IMR-90 (cell line): ENCODE results near the gene BTD. TPM values are rescaled to one million over a fixed set of nuclear protein-coding genes. Genes with fewer than 3 reads are reported as not detected.
A peak's percentile ranks its signal among the peaks of the same experiment; 100 is the strongest.

Experiments used
- ATAC-seq: fragments of 200-7000 bp; cut with Tn5 transposase; 2 replicates; pipeline ENCODE4 v1.9.1; 2020; ENCODE audit warnings: low read depth, mild to moderate bottlenecking, moderate library complexity
- BruUV-seq: library from RNA; stranded (reverse); fragments of 400-500 nt; replicated peaks from 2 replicates; lab custom pipeline; 2021; lab: Mats Ljungman, UMichigan
- CTCF ChIA-PET: fragments of 300-600 bp; formaldehyde crosslinking; extraction: SDS; loops from one replicate; lab custom pipeline; 2021; ENCODE audit warnings: antibody characterized with exemption; lab: Yijun Ruan, JAX
- POLR2A ChIA-PET: fragments of 300-600 bp; sonication (Branson Sonifier 250); formaldehyde crosslinking; loops from one replicate; lab custom pipeline; 2022; ENCODE audit warnings: antibody characterized with exemption; ENCODE audit not compliant: unreplicated experiment; lab: Charles Lee
- DNase-seq: peaks from one replicate; pipeline ENCODE4 v3.0.0; 2013
- H2AFZ ChIP-seq: replicated peaks from 2 replicates; pipeline ENCODE3; 2013; ENCODE audit warnings: low read length, mild to moderate bottlenecking; ENCODE audit not compliant: poor library complexity
- H2AK5ac ChIP-seq: 2 replicates; pipeline ENCODE4 v1.6.1; 2013; ENCODE audit warnings: low read depth, low read length, inconsistent platforms
- H2AK9ac ChIP-seq: replicated peaks from 2 replicates; pipeline ENCODE3; 2013; ENCODE audit warnings: mild to moderate bottlenecking, low read depth, low read length, moderate library complexity; ENCODE audit not compliant: poor library complexity
- H2BK120ac ChIP-seq: 2 replicates; pipeline ENCODE4 v1.6.1; 2013; ENCODE audit warnings: low read depth, low read length, inconsistent platforms
- H2BK15ac ChIP-seq: 3 replicates; pipeline ENCODE4 v1.6.1; 2013; ENCODE audit warnings: low read depth, low read length, inconsistent platforms
- H2BK20ac ChIP-seq: 2 replicates; pipeline ENCODE4 v1.6.1; 2013; ENCODE audit warnings: low read depth, mild to moderate bottlenecking, inconsistent platforms, low read length, moderate library complexity
- H2BK5ac ChIP-seq: 2 replicates; pipeline ENCODE4 v1.6.1; 2013; ENCODE audit warnings: mild to moderate bottlenecking, low read depth, low read length, inconsistent platforms; ENCODE audit not compliant: poor library complexity, severe bottlenecking
- H3K14ac ChIP-seq: replicated peaks from 2 replicates; pipeline ENCODE4 v1.6.1; 2013; ENCODE audit warnings: low read depth, low read length, inconsistent platforms
- H3K18ac ChIP-seq: 2 replicates; pipeline ENCODE4 v1.6.1; 2013; ENCODE audit warnings: low read depth, low read length, control low read depth
- H3K23ac ChIP-seq: 2 replicates; pipeline ENCODE4 v1.6.1; 2013; ENCODE audit warnings: low read depth, low read length, inconsistent platforms
- H3K27ac ChIP-seq: 2 replicates; pipeline ENCODE4 v1.5.1; 2013; ENCODE audit warnings: mild to moderate bottlenecking, control low read depth, low read length; ENCODE audit not compliant: insufficient read depth
- H3K27me3 ChIP-seq: 2 replicates; pipeline ENCODE4 v1.6.1; 2013; ENCODE audit warnings: low read length; ENCODE audit not compliant: control insufficient read depth, insufficient read depth
- H3K36me3 ChIP-seq: 2 replicates; pipeline ENCODE4 v1.6.1; 2013; ENCODE audit warnings: low read length, mixed read lengths; ENCODE audit not compliant: control insufficient read depth, insufficient read depth
- H3K4ac ChIP-seq: 2 replicates; pipeline ENCODE4 v1.6.1; 2013; ENCODE audit warnings: low read depth, low read length, inconsistent platforms
- H3K4me1 ChIP-seq: 2 replicates; pipeline ENCODE4 v1.6.1; 2013; ENCODE audit warnings: low read length, mixed read lengths; ENCODE audit not compliant: control insufficient read depth, insufficient read depth
- H3K4me2 ChIP-seq: 2 replicates; pipeline ENCODE4 v1.6.1; 2013; ENCODE audit warnings: low read depth, mild to moderate bottlenecking, control low read depth, low read length, moderate library complexity
- H3K4me3 ChIP-seq: 2 replicates; pipeline ENCODE4 v1.5.1; 2013; ENCODE audit warnings: low read depth, mild to moderate bottlenecking, control low read depth, low read length, moderate library complexity; ENCODE audit not compliant: insufficient read depth
- H3K56ac ChIP-seq: 2 replicates; pipeline ENCODE4 v1.6.1; 2013; ENCODE audit warnings: low read length, inconsistent platforms; ENCODE audit not compliant: insufficient read depth; ENCODE audit errors: extremely low read depth
- H3K79me1 ChIP-seq, 2 experiments: 2 replicates each; pipeline ENCODE4 v1.6.1; 2013; ENCODE audit warnings: low read length in 2 of 2, inconsistent platforms in 1 of 2, low read depth in 1 of 2
- H3K9ac ChIP-seq: 2 replicates; pipeline ENCODE4 v1.6.1; 2013; ENCODE audit warnings: low read depth, low read length, control low read depth
- H3K9me1 ChIP-seq: 2 replicates; pipeline ENCODE4 v1.6.1; 2013; ENCODE audit warnings: low read length, inconsistent platforms; ENCODE audit not compliant: insufficient read depth
- H3K9me3 ChIP-seq: 2 replicates; pipeline ENCODE4 v1.6.1; 2013; ENCODE audit warnings: low read length; ENCODE audit not compliant: control insufficient read depth, insufficient read depth
- H4K20me1 ChIP-seq: 2 replicates; pipeline ENCODE4 v1.6.1; 2013; ENCODE audit warnings: low read length, inconsistent platforms; ENCODE audit not compliant: insufficient read depth
- H4K5ac ChIP-seq: 2 replicates; pipeline ENCODE4 v1.6.1; 2013; ENCODE audit warnings: mild to moderate bottlenecking, low read depth, low read length, control low read depth
- H4K8ac ChIP-seq, 2 experiments: 2 replicates each; pipeline ENCODE4 v1.6.1; 2013; ENCODE audit warnings: low read depth in 2 of 2, low read length in 2 of 2, control low read depth in 1 of 2, inconsistent platforms in 1 of 2
- H4K91ac ChIP-seq: 2 replicates; pipeline ENCODE4 v1.6.1; 2013; ENCODE audit warnings: low read depth, low read length, inconsistent platforms; ENCODE audit not compliant: insufficient read depth
- BHLHE40 ChIP-seq: fragments of 150-350 bp; IDR thresholded peaks from 2 replicates; pipeline ENCODE4 v1.6.1; 2016; ENCODE audit warnings: mild to moderate bottlenecking, low read depth, low read length
- CEBPB ChIP-seq: IDR thresholded peaks from 2 replicates; pipeline ENCODE4 v1.6.1; 2012; ENCODE audit warnings: low read depth, low read length, improper control_type of control experiment
- CHD1 ChIP-seq: IDR thresholded peaks from 2 replicates; pipeline ENCODE4 v1.6.1; 2012; ENCODE audit warnings: low read depth, low read length, improper control_type of control experiment
- FOS ChIP-seq: fragments of 150-350 bp; IDR thresholded peaks from 2 replicates; pipeline ENCODE4 v1.6.1; 2016; ENCODE audit warnings: low read depth, low read length
- MAFK ChIP-seq: IDR thresholded peaks from 2 replicates; pipeline ENCODE4 v1.6.1; 2012; ENCODE audit warnings: low read depth, low read length, improper control_type of control experiment
- MAZ ChIP-seq: IDR thresholded peaks from 2 replicates; pipeline ENCODE4 v1.6.1; 2012; ENCODE audit warnings: low read depth, mild to moderate bottlenecking, low read length, improper control_type of control experiment, moderate library complexity, borderline replicate concordance
- MXI1 ChIP-seq: IDR thresholded peaks from 2 replicates; pipeline ENCODE4 v1.6.1; 2012; ENCODE audit warnings: low read depth, mild to moderate bottlenecking, low read length, moderate library complexity, borderline replicate concordance
- NFE2L2 ChIP-seq: fragments of 150-350 bp; IDR thresholded peaks from 2 replicates; pipeline ENCODE4 v1.6.1; 2016; ENCODE audit warnings: low read depth, mild to moderate bottlenecking, low read length
- POLR2A ChIP-seq: IDR thresholded peaks from 2 replicates; pipeline ENCODE4 v1.6.1; 2012; ENCODE audit warnings: mild to moderate bottlenecking, low read depth, low read length
- RCOR1 ChIP-seq: IDR thresholded peaks from 2 replicates; pipeline ENCODE4 v1.6.1; 2012; ENCODE audit warnings: mild to moderate bottlenecking, low read length, improper control_type of control experiment; ENCODE audit not compliant: insufficient replicate concordance
- RFX5 ChIP-seq: IDR thresholded peaks from 2 replicates; pipeline ENCODE4 v1.8.0; 2012; ENCODE audit warnings: low read depth, mild to moderate bottlenecking, low read length, moderate library complexity
- SMC3 ChIP-seq: fragments of 150-350 bp; IDR thresholded peaks from 2 replicates; pipeline ENCODE4 v1.6.1; 2016; ENCODE audit warnings: low read depth, mild to moderate bottlenecking, antibody characterized with exemption, low read length, moderate library complexity
- WGBS, 2 experiments: methylation state at CpG; one replicate each; pipeline versions ENCODE4 v1.1.5 to v1.1.7; 2013; ENCODE audit warnings: missing lambda C conversion rate in 2 of 2; ENCODE audit not compliant: insufficient read length in 1 of 2; ENCODE audit errors: extremely low coverage in 2 of 2; 5-methylcytosine and 5-hydroxymethylcytosine counted together
- dilution Hi-C: fragments of 300-500 bp; cut with HindIII; formaldehyde crosslinking; loops from one replicate; pipeline ENCODE4 v1.14.3; 2018; ENCODE audit warnings: low sequenced_read_pairs; ENCODE audit not compliant: unreplicated experiment
- in situ Hi-C: fragments of 300-500 bp; cut with MboI; formaldehyde crosslinking; loops from 3 replicates; pipeline ENCODE4 v1.14.3; 2019; ENCODE audit warnings: low sequenced_read_pairs, inconsistent platforms, mixed read lengths
- intact Hi-C: fragments of 100-400 bp; cut with micrococcal nuclease; formaldehyde crosslinking; loops from 2 replicates; pipeline ENCODE4 v1.10.0; 2022
- polyA plus RNA-seq, 3 experiments: library from polyadenylated mRNA; depleted of rRNA; stranded (reverse); fragments of >200 nt; gene quantifications; 2 replicates each; pipeline ENCODE4 v1.2.3, GENCODE V29; 2012; ENCODE audit warnings: low replicate concordance in 1 of 3
- total RNA-seq: library from RNA; depleted of rRNA; stranded (reverse); fragments of >200 nt; gene quantifications from 2 replicates; pipeline ENCODE4 v1.2.3, GENCODE V29; 2012
- TF ChIP-seq, protein P1 (sequence below): conservative IDR thresholded peaks from 2 replicates; pipeline ENCODE4 v1.5.1; 2012; ENCODE audit warnings: mild to moderate bottlenecking, low read depth, low read length, improper control_type of control experiment

BTD gene
- total and polyA plus RNA-seq, 2 of the 4 experiments (the other 2 are of a cell fraction): 14.8 to 21.1 TPM

DNA sequence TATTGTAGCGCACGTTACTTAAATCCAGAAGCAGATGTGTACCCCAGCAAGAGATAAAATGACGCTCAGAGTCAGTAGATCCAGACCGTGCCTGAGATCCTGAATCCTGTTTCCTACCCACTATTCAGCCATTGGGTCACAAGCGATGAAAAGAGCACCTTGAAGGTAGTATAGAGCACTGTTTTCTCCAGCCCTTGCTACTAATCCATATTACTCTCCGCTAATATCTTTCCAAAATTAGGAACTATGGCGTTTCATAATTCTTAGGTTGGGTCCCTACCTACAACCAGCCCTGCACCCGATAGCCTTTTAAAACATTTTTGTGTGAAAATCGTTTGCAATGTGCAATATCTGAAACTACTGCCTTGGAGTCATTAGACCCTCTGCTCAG, 596 bp downstream of the BTD start:
- Histone ChIP-seq H4K8ac (peak overlapping the region; percentile 36 to 88), H3K27me3 (no peaks in the 10 kb centered on the region), H3K27ac (peak overlapping the region; percentile 56), H3K14ac (peak overlapping the region; percentile 66), H3K18ac (peak overlapping the region; percentile 28; the same call in 1 of the 2 replicates), H2BK5ac (peak overlapping the region; percentile 79), H4K5ac (peak overlapping the region; percentile 43; the same call in 1 of the 2 replicates), H4K91ac (peak overlapping the region; percentile 43; the same call in 1 of the 2 replicates), H3K4ac (peak overlapping the region; percentile 58), H2BK20ac (no peak overlapping the region), H3K9me3 (no peaks in the 10 kb centered on the region), H3K23ac (peak overlapping the region; percentile 60; the same call in 1 of the 2 replicates), H2BK15ac (peak overlapping the region; percentile 46; the same call in 1 of the 3 replicates), H3K4me3 (peak overlapping the region; percentile 66), H3K9ac (peak overlapping the region; percentile 87), H2AFZ (peak overlapping the region; percentile 98), H3K4me2 (peak overlapping the region; percentile 75), H4K20me1 (no peaks in the 10 kb centered on the region), H2AK5ac (no peak overlapping the region), H3K4me1 (peaks cover 2% of the 10 kb centered on the region; the same call in 1 of the 2 replicates), H3K36me3 (peaks cover 2% of the 10 kb centered on the region; the same call in 1 of the 2 replicates), H3K56ac (peak overlapping the region; percentile 85), H3K9me1 (peaks cover 6% of the 10 kb centered on the region), H3K79me1 (peaks cover 19 to 33% of the 10 kb centered on the region in 2 experiments), H2BK120ac (0 out of 2 replicates have a peak overlapping the region, but pooled peaks have one; percentile 31), H2AK9ac (no peak overlapping the region)
- intact Hi-C loops (no loop called here), in situ Hi-C loops (no loop called here), dilution Hi-C loops (no loop called here)
- ATAC-seq (peak; percentile 13), DNase-seq (no peak)
- TF ChIP-seq NFE2L2: no peak
- TF ChIP-seq CEBPB: no peak
- TF ChIP-seq RCOR1: no peak
- TF ChIP-seq, protein P1, sequence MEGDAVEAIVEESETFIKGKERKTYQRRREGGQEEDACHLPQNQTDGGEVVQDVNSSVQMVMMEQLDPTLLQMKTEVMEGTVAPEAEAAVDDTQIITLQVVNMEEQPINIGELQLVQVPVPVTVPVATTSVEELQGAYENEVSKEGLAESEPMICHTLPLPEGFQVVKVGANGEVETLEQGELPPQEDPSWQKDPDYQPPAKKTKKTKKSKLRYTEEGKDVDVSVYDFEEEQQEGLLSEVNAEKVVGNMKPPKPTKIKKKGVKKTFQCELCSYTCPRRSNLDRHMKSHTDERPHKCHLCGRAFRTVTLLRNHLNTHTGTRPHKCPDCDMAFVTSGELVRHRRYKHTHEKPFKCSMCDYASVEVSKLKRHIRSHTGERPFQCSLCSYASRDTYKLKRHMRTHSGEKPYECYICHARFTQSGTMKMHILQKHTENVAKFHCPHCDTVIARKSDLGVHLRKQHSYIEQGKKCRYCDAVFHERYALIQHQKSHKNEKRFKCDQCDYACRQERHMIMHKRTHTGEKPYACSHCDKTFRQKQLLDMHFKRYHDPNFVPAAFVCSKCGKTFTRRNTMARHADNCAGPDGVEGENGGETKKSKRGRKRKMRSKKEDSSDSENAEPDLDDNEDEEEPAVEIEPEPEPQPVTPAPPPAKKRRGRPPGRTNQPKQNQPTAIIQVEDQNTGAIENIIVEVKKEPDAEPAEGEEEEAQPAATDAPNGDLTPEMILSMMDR: no peak
- TF ChIP-seq CHD1: no peak
- TF ChIP-seq BHLHE40: no peak
- no peak for TF ChIP-seq MAFK
- no peak for TF ChIP-seq SMC3
- TF ChIP-seq FOS: no peak
- TF ChIP-seq POLR2A: no peak
- TF ChIP-seq MAZ: no peak
- TF ChIP-seq RFX5: no peak
- no peak for TF ChIP-seq MXI1
- WGBS, 2 experiments: 0% methylated on average over 2 of the region's 9 CpGs; no CpG with 5 or more reads in 1 of the 2 experiments
- ChIA-PET POLR2A (no interaction called here), CTCF (no interaction called here)
- TSS peak; percentile 73 for BruUV-seq
